ENCODE results near the gene SLC28A1.

SLC28A1 gene

GRCh38 chr15:84865074-84865569 is 19.3 kb upstream of the SLC28A1 start:
- Histone ChIP-seq H3K36me3 (ENCODE audit: insufficient read depth, low read length) (no peaks in the 10 kb centered on the region), H3K4me3 (no peak overlapping the region), H3K27ac (no peak overlapping the region), H3K9ac (ENCODE audit: insufficient read length) (no peak overlapping the region), H3K9me3 (ENCODE audit: low read depth, low read length) (no peaks in the 10 kb centered on the region)
- no peak for DNase-seq (ENCODE audit: low read depth, low spot score)
- TF ChIP-seq FOXP2 (optimal IDR thresholded peaks at IDR 0.05; ENCODE audit: control extremely low read depth, extremely low read length, insufficient read depth) = no peak
- TF ChIP-seq EZH2 (IDR thresholded peaks at IDR 0.05) = no peak
- TF ChIP-seq POLR2AphosphoS5 (IDR thresholded peaks at IDR 0.05; ENCODE audit: borderline replicate concordance, low read depth, low read length) = no peak

GRCh38 chr15:84868037-84868880 is 16.2 kb upstream of the SLC28A1 start:
- H3K27ac ChIP-seq = no peak overlapping the region
- H3K36me3 ChIP-seq (ENCODE audit: insufficient read depth, low read length) = no peaks in the 10 kb centered on the region
- no peak for DNase-seq (ENCODE audit: low read depth, low spot score)
- no peak overlapping the region for H3K4me3 ChIP-seq
- H3K9ac ChIP-seq (ENCODE audit: insufficient read length) = no peak overlapping the region
- TF ChIP-seq FOXP2 (optimal IDR thresholded peaks at IDR 0.05; ENCODE audit: control extremely low read depth, extremely low read length, insufficient read depth) = no peak
- TF ChIP-seq EZH2 (IDR thresholded peaks at IDR 0.05) = no peak
- no peak for TF ChIP-seq POLR2AphosphoS5 (IDR thresholded peaks at IDR 0.05; ENCODE audit: borderline replicate concordance, low read depth, low read length)
- H3K9me3 ChIP-seq (ENCODE audit: low read depth, low read length) = no peaks in the 10 kb centered on the region

- H3K9ac ChIP-seq (ENCODE audit: insufficient read length) = no peak overlapping the region
- H3K9me3 ChIP-seq (ENCODE audit: low read depth, low read length) = no peaks in the 10 kb centered on the region
- DNase-seq (ENCODE audit: low read depth, low spot score) = no peak
- H3K4me3 ChIP-seq = no peak overlapping the region
- no peaks in the 10 kb centered on the region for H3K36me3 ChIP-seq (ENCODE audit: insufficient read depth, low read length)
- no peak overlapping the region for H3K27ac ChIP-seq
- no peak for TF ChIP-seq FOXP2 (optimal IDR thresholded peaks at IDR 0.05; ENCODE audit: control extremely low read depth, extremely low read length, insufficient read depth)
- TF ChIP-seq POLR2AphosphoS5 (IDR thresholded peaks at IDR 0.05; ENCODE audit: borderline replicate concordance, low read depth, low read length) = no peak
- TF ChIP-seq EZH2 (IDR thresholded peaks at IDR 0.05) = no peak
Observed at GRCh38 chr15:84869510-84869909, 15.0 kb upstream of the SLC28A1 start.

- TF ChIP-seq POLR2AphosphoS5 (IDR thresholded peaks at IDR 0.05; ENCODE audit: borderline replicate concordance, low read depth, low read length) = no peak
- TF ChIP-seq EZH2 (IDR thresholded peaks at IDR 0.05) = no peak
- TF ChIP-seq FOXP2 (optimal IDR thresholded peaks at IDR 0.05; ENCODE audit: control extremely low read depth, extremely low read length, insufficient read depth) = no peak
- Histone ChIP-seq H3K27ac (no peak overlapping the region), H3K36me3 (ENCODE audit: insufficient read depth, low read length) (no peaks in the 10 kb centered on the region), H3K9me3 (ENCODE audit: low read depth, low read length) (no peaks in the 10 kb centered on the region), H3K4me3 (no peak overlapping the region), H3K9ac (ENCODE audit: insufficient read length) (no peak overlapping the region)
- no peak for DNase-seq (ENCODE audit: low read depth, low spot score)
Observed at GRCh38 chr15:84871428-84871985, 13.0 kb upstream of the SLC28A1 start.

- Histone ChIP-seq H3K27ac (no peak overlapping the region), H3K9me3 (ENCODE audit: low read depth, low read length) (no peaks in the 10 kb centered on the region), H3K4me3 (no peak overlapping the region), H3K36me3 (ENCODE audit: insufficient read depth, low read length) (no peaks in the 10 kb centered on the region), H3K9ac (ENCODE audit: insufficient read length) (no peak overlapping the region)
- TF ChIP-seq POLR2AphosphoS5 (IDR thresholded peaks at IDR 0.05; ENCODE audit: borderline replicate concordance, low read depth, low read length) (no peak), EZH2 (IDR thresholded peaks at IDR 0.05) (no peak), FOXP2 (optimal IDR thresholded peaks at IDR 0.05; ENCODE audit: control extremely low read depth, extremely low read length, insufficient read depth) (no peak)
- DNase-seq (ENCODE audit: low read depth, low spot score) = no peak
Observed at GRCh38 chr15:84872009-84872910, 12.2 kb upstream of the SLC28A1 start.

GRCh38 chr15:84873997-84874396 is 10.5 kb upstream of the SLC28A1 start:
- Histone ChIP-seq H3K4me3 (no peak overlapping the region), H3K27ac (no peak overlapping the region), H3K36me3 (ENCODE audit: insufficient read depth, low read length) (no peaks in the 10 kb centered on the region), H3K9ac (ENCODE audit: insufficient read length) (no peak overlapping the region), H3K9me3 (ENCODE audit: low read depth, low read length) (no peaks in the 10 kb centered on the region)
- TF ChIP-seq FOXP2 (optimal IDR thresholded peaks at IDR 0.05; ENCODE audit: control extremely low read depth, extremely low read length, insufficient read depth) (no peak), POLR2AphosphoS5 (IDR thresholded peaks at IDR 0.05; ENCODE audit: borderline replicate concordance, low read depth, low read length) (no peak), EZH2 (IDR thresholded peaks at IDR 0.05) (no peak)
- DNase-seq (ENCODE audit: low read depth, low spot score) = no peak

- TF ChIP-seq POLR2AphosphoS5 (IDR thresholded peaks at IDR 0.05; ENCODE audit: borderline replicate concordance, low read depth, low read length) = no peak
- TF ChIP-seq FOXP2 (optimal IDR thresholded peaks at IDR 0.05; ENCODE audit: control extremely low read depth, extremely low read length, insufficient read depth) = no peak
- no peak for TF ChIP-seq EZH2 (IDR thresholded peaks at IDR 0.05)
- no peak overlapping the region for H3K4me3 ChIP-seq
- H3K9me3 ChIP-seq (ENCODE audit: low read depth, low read length) = no peaks in the 10 kb centered on the region
- DNase-seq (ENCODE audit: low read depth, low spot score) = no peak
- H3K36me3 ChIP-seq (ENCODE audit: insufficient read depth, low read length) = no peaks in the 10 kb centered on the region
- H3K9ac ChIP-seq (ENCODE audit: insufficient read length) = no peak overlapping the region
- no peak overlapping the region for H3K27ac ChIP-seq
Observed at GRCh38 chr15:84874981-84875699, 9.3 kb upstream of the SLC28A1 start.

Data from SK-N-MC (cell line).